GM19035 (cell line): ENCODE results near the gene NELFA.
"Not testable (repeated sequence)": the region's sequence is repeated elsewhere in the genome, so short reads cannot be mapped to it uniquely, and the experiment has no call there.

Source experiments
- ATAC-seq: cut with Tn5 transposase; IDR thresholded peaks from one replicate; pipeline ENCODE4 v1.9.1; 2021; ENCODE audit not compliant: unreplicated experiment

The NELFA gene

GRCh38 chr4:1994938-1995337 lies 13.8 kb downstream of the NELFA start:
- no peak for ATAC-seq

GRCh38 chr4:1993718-1994516 lies 14.9 kb downstream of the NELFA start:
- not testable (repeated sequence) for ATAC-seq

GRCh38 chr4:1993169-1993516 lies 15.6 kb downstream of the NELFA start:
- ATAC-seq = no peak

DNA sequence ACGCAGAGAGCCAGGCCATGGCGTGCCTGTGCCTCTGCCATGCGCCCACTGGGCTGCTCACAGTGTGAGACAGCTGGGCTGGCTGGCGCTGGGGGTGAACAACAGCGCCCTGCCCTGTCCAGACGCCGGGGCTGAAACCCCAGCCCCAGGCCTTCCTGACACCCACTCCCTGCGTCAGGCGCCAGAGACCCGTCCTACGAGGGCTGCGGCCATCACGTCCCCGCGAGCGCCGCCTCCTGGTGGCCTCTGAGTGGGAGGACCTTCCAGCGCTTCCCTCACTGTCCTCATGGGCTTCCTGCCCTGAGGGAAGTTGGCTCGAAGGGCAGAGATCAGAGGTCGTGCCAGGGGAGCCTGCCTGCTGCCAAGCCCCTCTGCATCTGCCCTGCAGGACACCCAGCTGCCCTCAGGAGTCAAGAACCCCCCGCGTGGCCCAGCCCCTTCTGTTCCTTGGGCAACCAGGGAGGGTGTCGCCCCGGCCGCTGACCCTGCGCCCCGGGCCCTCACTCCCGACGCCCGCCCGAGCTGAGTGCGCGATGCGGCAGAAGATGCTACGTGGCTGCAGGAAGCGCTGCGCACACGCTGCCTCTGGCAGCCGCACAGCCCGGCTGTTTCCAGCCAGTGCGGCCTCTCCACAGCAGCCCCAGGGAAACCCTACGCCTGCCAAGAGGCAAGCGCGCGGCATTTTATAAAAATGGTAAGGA lies 16.2 kb downstream of the NELFA start:
- ATAC-seq = no peak

DNA sequence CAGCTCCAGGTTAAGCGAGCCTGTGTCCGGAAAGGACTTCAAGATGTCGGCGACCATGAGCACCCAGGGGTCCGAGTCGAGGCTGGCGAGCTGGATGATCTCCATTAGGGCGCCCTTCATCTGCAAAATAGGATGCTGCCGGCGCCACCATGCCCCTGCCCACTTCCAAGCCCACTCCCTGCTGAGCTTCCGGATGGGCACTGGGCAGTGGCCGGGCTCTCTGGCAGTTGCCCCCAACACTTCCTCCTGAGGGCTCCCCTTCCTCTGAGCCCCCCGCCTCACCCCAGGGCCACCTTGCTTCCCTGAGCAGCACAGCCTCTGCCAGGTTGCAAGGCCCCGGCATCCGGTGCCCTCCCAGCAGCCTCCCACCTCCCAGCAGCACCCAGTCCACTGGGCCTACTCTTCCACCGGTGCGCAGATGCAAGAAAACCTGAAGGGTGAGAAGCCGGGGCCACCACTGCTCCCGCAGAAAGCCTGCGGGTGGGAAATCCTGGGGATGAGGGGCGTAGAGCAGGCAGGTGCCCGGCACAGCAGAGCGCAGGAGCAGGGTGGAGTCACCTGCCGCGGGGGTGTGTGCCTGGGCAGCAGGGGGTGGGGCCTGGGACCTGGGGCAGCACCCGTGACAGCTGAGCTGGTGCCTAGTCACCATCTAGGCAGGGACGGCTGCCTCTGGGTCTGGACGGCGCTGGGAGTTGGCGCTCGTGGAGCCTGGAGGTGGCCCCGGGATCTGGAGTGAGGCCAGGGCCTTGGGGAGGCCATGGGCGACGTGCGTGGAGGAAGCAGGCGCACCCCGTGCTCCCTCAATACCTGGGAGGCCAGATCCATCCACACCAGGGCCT lies 17.0 kb downstream of the NELFA start:
- ATAC-seq = no peak

GRCh38 chr4:1991087-1991486 lies 17.7 kb downstream of the NELFA start:
- ATAC-seq = no peak

- no peak for ATAC-seq
These were observed 18.1 kb downstream of the NELFA start for GRCh38 chr4:1990676-1991075.

GRCh38 chr4:1990348-1990645 lies 18.5 kb downstream of the NELFA start:
- no peak for ATAC-seq

- no peak for ATAC-seq
These were observed 19.0 kb downstream of the NELFA start for GRCh38 chr4:1989533-1990347.

- no peak for ATAC-seq
These were observed 20.4 kb downstream of the NELFA start for GRCh38 chr4:1988327-1988724.

DNA sequence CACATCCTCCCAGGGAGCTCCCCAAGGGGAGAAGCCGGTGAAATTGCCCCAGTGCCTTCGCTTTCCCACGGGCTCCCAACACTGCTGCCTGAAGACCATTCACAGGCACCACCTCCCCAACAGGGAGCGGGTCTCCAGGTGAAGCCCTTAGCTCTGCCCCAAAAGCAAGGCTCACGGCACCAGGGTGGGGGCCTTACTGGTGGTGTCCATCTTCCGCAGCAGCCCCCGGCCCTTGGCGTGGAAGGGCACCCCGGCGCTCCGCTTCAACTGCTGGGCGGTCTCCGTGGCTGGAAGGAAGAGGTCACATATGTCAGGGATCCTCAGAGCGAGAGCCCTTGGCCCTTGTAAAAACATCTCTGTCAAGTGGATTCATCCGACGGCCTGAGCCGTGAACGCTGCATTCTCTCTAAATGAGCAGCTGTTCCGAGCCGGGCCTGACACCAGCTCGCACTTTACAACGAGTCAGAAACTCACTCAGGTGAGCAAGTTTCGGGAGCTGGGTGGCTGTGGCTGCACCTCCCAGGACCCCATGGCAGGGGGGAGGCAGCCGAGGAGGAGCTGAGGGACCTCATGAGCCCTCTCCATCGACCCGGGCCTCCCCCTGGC lies 20.9 kb downstream of the NELFA start:
- no peak for ATAC-seq

- ATAC-seq = no peak
These were observed 21.5 kb downstream of the NELFA start for GRCh38 chr4:1987296-1987695.

DNA sequence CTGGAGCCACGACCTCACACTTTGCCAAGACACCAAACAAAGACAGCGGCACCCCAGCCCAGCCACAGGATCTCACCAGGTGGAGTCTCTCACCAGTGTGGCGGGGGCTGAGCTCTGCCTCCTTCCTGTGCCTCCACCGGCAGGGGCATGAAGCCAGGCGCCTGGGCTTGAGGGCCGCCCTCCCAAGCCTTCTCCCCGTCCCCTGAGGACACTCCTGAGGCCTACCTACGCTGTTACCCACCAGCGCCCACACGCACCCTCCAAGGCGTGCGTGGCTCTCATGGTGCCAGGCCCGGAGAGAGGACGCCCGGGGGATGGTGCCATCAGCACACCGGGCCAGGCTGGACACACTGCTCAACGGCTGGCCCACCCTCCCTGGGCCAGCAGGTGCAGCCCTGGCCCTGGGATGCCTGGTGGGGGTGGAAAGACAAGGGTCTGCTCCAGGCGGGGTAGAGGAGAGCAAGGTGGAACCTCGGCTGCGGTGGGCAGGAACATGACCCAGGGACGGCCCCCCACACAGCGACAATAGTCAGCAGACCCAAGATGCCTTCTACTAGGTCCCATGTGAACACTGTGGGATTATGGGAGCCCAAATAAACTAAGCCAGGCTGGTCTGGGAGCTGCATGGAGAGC lies 22.1 kb downstream of the NELFA start:
- no peak for ATAC-seq

GRCh38 chr4:1985780-1986577 lies 22.8 kb downstream of the NELFA start:
- no peak for ATAC-seq

DNA sequence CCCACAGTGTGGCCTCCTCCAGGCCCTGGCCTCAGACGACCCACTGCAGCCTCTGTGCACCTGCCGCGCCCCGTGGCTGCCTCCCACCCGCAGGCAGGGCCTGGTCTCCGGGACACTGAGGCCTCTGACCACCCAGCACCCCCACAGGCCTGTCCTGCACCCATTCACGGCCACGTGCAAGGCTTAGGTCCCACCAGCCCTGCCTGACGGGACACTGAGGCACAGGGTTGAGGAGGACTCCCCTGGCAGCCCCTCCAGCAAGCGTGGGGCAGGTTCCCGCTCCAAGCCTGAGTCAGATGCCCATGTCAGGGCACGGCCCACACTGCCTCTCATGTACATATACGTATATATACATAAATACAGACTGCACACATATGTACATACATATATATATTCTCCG lies 23.5 kb downstream of the NELFA start:
- no peak for ATAC-seq

DNA sequence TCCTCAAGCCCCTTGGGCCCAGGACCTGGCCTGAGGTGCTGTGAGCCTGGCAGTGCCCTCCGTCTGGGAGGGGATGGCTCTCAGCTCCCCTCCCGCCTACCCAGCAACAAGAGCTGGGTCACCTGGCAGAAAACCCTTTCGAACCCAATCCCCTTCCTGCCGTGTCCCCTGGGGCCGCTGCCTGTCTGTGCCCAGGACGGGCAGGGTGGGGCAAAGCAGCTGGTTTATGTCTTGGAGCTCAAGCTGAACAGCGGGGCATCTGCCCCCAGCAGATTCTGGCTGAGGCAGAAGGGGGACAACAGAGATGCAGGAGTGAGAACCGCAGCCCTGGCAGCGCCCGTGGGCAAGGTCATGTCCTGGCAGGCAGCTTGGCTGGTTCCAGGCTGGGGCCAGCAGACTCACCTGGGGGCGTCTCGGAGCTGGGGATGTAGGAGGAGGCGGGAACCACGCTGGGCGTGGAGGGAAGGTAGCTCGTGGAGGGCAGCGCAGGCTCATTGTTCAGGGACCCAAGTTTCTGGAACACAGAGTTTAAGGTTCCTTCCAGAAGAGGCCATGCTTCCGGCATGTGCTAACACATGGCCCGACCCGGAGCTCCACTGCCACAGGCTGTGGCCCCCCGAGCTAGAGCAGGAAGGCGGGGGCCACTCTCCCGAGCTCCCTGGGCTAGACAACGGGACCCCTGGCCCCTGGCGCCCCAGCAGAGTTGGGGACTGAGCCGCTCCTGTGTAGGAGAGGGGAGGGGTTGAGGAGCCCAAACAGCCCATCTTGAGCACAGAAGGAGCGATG lies 24.2 kb downstream of the NELFA start:
- no peak for ATAC-seq

DNA sequence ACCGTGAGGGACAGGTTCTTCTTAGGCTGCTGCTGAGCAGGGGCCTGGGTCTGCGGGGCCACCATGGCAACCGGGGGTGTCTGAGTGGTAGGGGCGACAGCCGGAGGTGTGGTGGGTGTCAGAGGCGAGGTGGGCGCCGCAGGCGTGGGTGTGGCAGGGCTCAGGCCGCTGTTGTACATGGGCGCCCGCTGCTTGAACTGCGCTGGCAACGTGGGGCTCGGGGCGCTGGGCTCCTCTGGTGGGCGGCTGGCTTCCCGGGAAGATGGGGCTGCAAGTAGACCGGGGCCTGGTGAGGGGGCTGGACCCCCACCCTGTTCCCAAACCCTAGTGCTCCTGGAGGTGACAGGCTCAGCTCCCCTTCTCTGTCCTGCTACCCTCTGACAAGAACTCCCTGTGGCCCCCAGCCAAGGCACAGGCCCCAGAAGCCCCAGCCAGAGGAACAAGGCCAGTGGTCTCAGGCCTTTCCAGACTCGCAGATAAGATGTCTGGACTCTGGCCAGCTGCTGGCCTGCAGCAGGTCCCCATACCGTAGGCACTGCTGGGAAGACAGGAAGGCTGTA lies 24.8 kb downstream of the NELFA start:
- ATAC-seq = no peak
